K562 (cell line): ENCODE results near the gene HNRNPA3. TPM values are rescaled to one million over a fixed set of nuclear protein-coding genes. Genes with fewer than 3 reads are reported as not detected.

Experiments
- BCOR ChIP-seq: fragments of 450-650 bp; IDR thresholded peaks from 2 replicates; pipeline ENCODE4 v1.6.1; 2016
- CBFB ChIP-seq: sonication (generic); formaldehyde crosslinking; IDR thresholded peaks from 2 replicates; pipeline ENCODE4 v1.4.0; 2020; ENCODE audit warnings: mild to moderate bottlenecking, missing genetic modification reagents
- ID3 ChIP-seq, 2 experiments: fragments of 250-450 bp in 1 of 2; fragments of 450-650 bp in 1 of 2; sonication (Bioruptor Pico) in 1 of 2; IDR thresholded peaks; 2 replicates each; pipeline versions ENCODE4 v1.6.1 to v1.8.0; 2016 to 2021; ENCODE audit warnings: mild to moderate bottlenecking in 2 of 2, moderate library complexity in 2 of 2, missing compliant biosample characterization in 1 of 2, missing genetic modification characterization in 1 of 2
- LARP7 ChIP-seq: fragments of 450-650 bp; IDR thresholded peaks from 2 replicates; pipeline ENCODE4 v1.6.1; 2016
- MTF1 ChIP-seq: fragments of 250-450 bp; sonication (Bioruptor Pico); IDR thresholded peaks from 2 replicates; pipeline ENCODE4 v1.9.0; 2021; ENCODE audit warnings: moderate library complexity, mild to moderate bottlenecking, inconsistent platforms, borderline replicate concordance
- OTX1 ChIP-seq: fragments of 450-650 bp; formaldehyde crosslinking; IDR thresholded peaks from 2 replicates; pipeline ENCODE4 v1.4.0; 2022; ENCODE audit warnings: mild to moderate bottlenecking
- PTRF ChIP-seq: fragments of 450-650 bp; IDR thresholded peaks from 2 replicates; pipeline ENCODE4 v1.6.1; 2016; ENCODE audit warnings: mild to moderate bottlenecking, missing genetic modification characterization, missing compliant biosample characterization
- RHOXF2B ChIP-seq: fragments of 250-450 bp; sonication (Bioruptor Pico); conservative IDR thresholded peaks from 2 replicates; pipeline ENCODE4 v1.5.1; 2021
- SMARCE1 ChIP-seq: fragments of 450-650 bp; IDR thresholded peaks from 2 replicates; pipeline ENCODE4 v1.7.1; 2016; ENCODE audit warnings: mild to moderate bottlenecking
- STAT6 ChIP-seq: sonication (generic); formaldehyde crosslinking; IDR thresholded peaks from 2 replicates; pipeline ENCODE4 v1.8.1; 2023; ENCODE audit warnings: mild to moderate bottlenecking, missing genetic modification reagents
- ZBTB2 ChIP-seq: fragments of 450-650 bp; IDR thresholded peaks from 2 replicates; pipeline ENCODE4 v1.6.1; 2016; ENCODE audit warnings: antibody characterized with exemption
- ZNF184 ChIP-seq: sonication (generic); formaldehyde crosslinking; IDR thresholded peaks from 2 replicates; pipeline ENCODE4 v1.5.0; 2020; ENCODE audit warnings: missing genetic modification reagents
- ZNF23 ChIP-seq: fragments of 250-450 bp; sonication (Bioruptor Pico); IDR thresholded peaks from 2 replicates; pipeline ENCODE4 v1.4.0; 2020; ENCODE audit warnings: mild to moderate bottlenecking
- polyA plus RNA-seq, 8 experiments: library from polyadenylated mRNA; depleted of rRNA in 4 of 8; stranded (reverse) in 5 of 8; unstranded in 3 of 8; fragments of >200 nt; fragmentation: Nextera tagmentation in 2 of 8; fragmentation: Illumina TruSeq in 1 of 8; extraction: Ambion mirVana in 2 of 8; extraction: Trizol in 1 of 8; gene quantifications; 2 replicates each; pipeline versions ENCODE4 v1.2.1 to v1.2.3, GENCODE V29; 2011 to 2014; ENCODE audit warnings: inconsistent platforms in 1 of 8, missing spikeins in 1 of 8
- total RNA-seq, 7 experiments: library from RNA; depleted of rRNA in 6 of 7; stranded (reverse); fragments of >200 nt in 6 of 7; fragmentation: Illumina TruSeq in 2 of 7; extraction: Trizol in 2 of 7; gene quantifications; 2 replicates each; pipeline versions ENCODE4 v1.2.1 to v1.2.3, GENCODE V29; 2011 to 2021; ENCODE audit warnings: low replicate concordance in 1 of 7
- TF ChIP-seq, protein P1 (sequence below): fragments of 450-650 bp; IDR thresholded peaks from 2 replicates; pipeline ENCODE4 v1.6.1; 2016; ENCODE audit warnings: low read depth
- TF ChIP-seq, protein P2 (sequence below): sonication (generic); formaldehyde crosslinking; IDR thresholded peaks from 2 replicates; pipeline ENCODE4 v1.8.1; 2023; ENCODE audit warnings: mild to moderate bottlenecking, missing genetic modification reagents, moderate library complexity

HNRNPA3 gene
- total and polyA plus RNA-seq, 9 of the 15 experiments (the other 6 are each of a cell fraction or from before 2014, with no cell fraction given): 72.8 to 428 (median 192) TPM

DNA sequence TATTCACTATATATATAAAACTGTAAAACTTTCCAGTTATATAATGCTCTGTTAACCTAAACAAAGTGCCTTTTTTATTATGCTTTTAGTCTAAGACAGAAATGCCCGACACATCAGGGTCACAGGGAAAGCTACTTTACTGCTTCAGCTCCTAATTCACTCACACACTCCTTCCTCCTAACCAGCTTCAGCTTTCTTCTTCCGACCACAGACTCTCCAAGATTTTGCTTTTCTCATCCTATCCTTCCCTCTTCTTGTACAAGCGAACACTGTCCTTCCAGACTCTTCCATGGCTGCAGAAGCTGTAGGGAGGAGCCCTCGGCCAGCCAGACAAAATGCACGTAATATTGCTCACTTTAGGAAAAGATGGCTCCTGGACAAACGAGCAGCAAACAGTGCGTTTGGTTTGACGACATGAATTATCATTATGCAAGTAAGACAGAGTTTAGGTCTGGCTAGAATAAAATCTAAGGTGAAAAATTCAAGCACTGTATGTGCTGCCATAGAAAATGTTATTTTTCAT is 47.5 kb upstream of the HNRNPA3 start (continued):
- TF ChIP-seq, protein P1, sequence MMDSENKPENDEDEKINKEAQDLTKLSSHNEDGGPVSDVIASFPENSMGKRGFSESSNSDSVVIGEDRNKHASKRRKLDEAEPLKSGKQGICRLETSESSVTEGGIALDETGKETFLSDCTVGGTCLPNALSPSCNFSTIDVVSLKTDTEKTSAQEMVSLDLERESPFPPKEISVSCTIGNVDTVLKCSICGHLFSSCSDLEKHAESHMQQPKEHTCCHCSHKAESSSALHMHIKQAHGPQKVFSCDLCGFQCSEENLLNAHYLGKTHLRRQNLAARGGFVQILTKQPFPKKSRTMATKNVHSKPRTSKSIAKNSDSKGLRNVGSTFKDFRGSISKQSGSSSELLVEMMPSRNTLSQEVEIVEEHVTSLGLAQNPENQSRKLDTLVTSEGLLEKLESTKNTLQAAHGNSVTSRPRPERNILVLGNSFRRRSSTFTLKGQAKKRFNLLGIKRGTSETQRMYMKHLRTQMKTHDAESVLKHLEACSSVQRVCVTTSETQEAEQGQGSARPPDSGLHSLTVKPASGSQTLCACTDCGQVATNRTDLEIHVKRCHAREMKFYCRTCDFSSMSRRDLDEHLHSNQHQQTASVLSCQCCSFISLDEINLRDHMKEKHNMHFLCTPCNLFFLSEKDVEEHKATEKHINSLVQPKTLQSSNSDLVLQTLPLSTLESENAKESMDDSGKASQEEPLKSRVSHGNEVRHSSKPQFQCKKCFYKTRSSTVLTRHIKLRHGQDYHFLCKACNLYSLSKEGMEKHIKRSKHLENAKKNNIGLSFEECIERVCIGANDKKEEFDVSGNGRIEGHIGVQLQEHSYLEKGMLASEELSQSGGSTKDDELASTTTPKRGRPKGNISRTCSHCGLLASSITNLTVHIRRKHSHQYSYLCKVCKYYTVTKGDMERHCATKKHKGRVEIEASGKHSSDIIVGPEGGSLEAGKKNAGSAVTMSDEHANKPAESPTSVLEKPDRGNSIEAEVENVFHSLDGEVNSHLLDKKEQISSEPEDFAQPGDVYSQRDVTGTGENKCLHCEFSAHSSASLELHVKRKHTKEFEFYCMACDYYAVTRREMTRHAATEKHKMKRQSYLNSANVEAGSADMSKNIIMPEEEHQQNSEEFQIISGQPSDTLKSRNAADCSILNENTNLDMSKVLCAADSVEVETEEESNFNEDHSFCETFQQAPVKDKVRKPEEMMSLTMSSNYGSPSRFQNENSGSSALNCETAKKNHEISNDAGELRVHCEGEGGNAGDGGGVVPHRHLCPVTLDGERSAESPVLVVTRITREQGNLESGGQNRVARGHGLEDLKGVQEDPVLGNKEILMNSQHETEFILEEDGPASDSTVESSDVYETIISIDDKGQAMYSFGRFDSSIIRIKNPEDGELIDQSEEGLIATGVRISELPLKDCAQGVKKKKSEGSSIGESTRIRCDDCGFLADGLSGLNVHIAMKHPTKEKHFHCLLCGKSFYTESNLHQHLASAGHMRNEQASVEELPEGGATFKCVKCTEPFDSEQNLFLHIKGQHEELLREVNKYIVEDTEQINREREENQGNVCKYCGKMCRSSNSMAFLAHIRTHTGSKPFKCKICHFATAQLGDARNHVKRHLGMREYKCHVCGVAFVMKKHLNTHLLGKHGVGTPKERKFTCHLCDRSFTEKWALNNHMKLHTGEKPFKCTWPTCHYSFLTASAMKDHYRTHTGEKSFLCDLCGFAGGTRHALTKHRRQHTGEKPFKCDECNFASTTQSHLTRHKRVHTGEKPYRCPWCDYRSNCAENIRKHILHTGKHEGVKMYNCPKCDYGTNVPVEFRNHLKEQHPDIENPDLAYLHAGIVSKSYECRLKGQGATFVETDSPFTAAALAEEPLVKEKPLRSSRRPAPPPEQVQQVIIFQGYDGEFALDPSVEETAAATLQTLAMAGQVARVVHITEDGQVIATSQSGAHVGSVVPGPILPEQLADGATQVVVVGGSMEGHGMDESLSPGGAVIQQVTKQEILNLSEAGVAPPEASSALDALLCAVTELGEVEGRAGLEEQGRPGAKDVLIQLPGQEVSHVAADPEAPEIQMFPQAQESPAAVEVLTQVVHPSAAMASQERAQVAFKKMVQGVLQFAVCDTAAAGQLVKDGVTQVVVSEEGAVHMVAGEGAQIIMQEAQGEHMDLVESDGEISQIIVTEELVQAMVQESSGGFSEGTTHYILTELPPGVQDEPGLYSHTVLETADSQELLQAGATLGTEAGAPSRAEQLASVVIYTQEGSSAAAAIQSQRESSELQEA: no peak
- no peak for TF ChIP-seq OTX1 (CRISPR knock-in tag)
- TF ChIP-seq ZNF23 (CRISPR knock-in tag): no peak
- TF ChIP-seq ZBTB2: no peak
- peak; percentile 45; the same call in 1 of the 2 replicates for TF ChIP-seq MTF1
- TF ChIP-seq CBFB (CRISPR knock-in tag): no peak
- TF ChIP-seq BCOR: no peak
- TF ChIP-seq SMARCE1: no peak; the same call in 1 of the 2 replicates
- no peak for TF ChIP-seq ZNF184 (CRISPR knock-in tag)
- TF ChIP-seq RHOXF2B (CRISPR knock-in tag): 0 out of 2 replicates have a peak, but pooled peaks have one; percentile 42
- no peak for TF ChIP-seq ID3 (CRISPR knock-in tag; IDR thresholded peaks at IDR 0.05)
- no peak for TF ChIP-seq ID3 (tag; IDR thresholded peaks at IDR 0.05)
- TF ChIP-seq LARP7: no peak; the same call in 1 of the 2 replicates
- TF ChIP-seq PTRF (tag): peak; percentile 78
- TF ChIP-seq STAT6: no peak
- TF ChIP-seq, protein P2, sequence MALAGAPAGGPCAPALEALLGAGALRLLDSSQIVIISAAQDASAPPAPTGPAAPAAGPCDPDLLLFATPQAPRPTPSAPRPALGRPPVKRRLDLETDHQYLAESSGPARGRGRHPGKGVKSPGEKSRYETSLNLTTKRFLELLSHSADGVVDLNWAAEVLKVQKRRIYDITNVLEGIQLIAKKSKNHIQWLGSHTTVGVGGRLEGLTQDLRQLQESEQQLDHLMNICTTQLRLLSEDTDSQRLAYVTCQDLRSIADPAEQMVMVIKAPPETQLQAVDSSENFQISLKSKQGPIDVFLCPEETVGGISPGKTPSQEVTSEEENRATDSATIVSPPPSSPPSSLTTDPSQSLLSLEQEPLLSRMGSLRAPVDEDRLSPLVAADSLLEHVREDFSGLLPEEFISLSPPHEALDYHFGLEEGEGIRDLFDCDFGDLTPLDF (CRISPR knock-in tag): peak; percentile 60; the same call in 1 of the 2 replicates
